ENCODE results near the gene NPAS2.

The NPAS2 gene

GRCh38 chr2:100945930-100946607, 126.1 kb downstream of the NPAS2 start:
- no peak for DNase-seq

- no peak for DNase-seq
These were observed 129.2 kb downstream of the NPAS2 start for GRCh38 chr2:100948942-100949811.

DNA sequence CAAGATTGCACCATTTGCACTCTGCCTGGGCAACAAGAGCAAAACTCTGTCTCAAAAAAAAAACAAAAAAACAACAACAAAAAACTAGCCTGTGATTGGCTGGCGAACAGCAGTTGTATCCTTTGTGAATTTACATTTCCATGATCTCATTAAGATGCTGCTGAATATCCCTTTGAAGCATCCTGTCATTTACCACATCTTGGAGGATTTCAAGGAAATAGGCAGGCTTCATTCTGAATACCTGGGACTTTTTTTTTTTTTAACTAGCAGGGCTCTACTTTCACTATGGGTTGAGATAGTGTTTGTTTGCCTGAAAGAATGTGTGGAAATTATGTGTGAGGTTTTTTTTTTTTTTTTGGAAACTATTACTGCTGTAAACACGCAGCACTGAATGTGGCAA, 132.6 kb downstream of the NPAS2 start:
- no peak for DNase-seq

DNA sequence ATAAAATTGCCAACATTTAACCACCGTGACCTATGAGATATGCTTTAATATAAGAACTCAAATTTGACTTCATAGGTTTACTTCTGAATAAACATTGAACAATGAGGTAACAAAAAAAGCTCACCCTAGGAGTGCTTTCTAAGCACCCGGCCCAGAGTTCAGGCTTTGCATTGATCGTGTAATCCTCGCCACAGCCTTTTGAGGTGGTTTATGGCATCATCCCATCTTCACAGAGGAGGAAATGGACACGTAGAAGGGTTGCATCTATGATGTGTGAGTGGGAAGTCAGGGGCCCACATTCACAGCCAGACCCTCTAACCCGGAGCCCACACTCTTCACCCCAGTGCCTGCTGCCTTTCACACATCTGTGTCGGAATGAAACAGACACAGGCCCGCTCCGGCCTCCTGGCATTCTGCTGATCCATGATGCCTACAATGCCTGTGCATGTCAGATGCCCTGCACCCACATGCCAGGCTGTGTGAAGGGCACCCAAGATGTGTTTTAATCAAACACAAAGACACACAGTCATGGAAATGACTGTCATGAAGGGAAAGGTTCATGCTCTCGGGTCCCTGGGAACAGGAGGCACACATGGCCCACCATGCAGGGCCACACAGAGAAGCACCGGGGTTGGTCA, 133.6 kb downstream of the NPAS2 start:
- no peak for DNase-seq

DNA sequence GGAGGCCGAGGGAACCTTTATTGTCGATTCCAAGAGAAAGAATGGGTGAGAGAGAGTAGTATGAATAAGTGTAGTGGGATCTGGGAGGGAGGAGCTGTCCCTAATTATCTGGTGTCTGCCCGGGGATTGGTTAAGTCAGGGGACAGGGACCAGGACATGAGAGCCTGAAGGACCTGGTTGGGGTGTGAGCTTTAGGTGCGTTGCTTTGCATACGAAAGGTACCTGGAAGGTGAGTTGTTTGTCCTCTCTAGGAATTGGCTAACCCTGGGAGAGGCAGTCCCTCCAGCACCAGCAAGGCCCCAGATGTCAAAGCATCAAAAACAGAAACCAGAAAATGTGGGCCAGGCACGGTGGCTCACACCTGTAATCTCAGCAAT, 134.1 kb downstream of the NPAS2 start:
- no peak for DNase-seq

DNA sequence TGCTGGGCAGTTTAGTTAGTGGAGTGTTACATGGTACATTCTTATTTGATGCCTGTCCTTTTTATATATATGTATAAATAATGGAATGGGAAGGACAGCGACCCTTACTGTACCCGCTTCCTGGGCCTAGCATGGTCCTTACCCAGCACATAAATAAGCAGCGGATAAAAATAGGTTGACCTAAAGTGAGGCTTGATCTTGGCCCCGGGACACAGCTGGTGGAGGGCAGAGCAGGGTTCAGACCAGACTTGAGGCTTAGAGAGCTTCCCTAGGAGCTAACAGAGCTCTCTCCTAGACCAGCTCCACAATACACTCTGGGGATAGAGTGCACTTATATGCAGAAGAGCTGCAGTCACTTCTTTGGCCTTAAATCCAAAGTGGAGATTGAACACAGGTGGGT, 135.3 kb downstream of the NPAS2 start:
- no peak for DNase-seq

DNA sequence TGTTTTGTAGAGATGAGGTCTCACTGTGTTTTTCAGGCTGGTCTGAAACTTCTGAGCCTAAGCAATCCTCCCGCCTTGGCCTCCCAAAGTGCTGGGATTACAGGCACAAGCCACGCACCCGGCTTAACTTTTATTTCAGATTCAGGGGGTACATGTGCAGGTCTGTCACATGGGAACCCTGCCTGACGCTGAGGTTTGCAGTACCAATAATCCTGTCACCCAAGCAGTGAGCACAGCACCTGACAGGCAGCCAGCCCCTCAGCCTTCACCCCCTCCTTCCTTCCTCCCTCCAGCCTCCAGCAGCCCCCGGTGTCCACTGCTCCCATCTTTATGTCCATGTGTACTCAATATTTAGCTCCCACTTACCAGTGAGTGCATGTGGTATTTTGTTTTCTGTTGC, 136.1 kb downstream of the NPAS2 start:
- DNase-seq, result no peak

- no peak for DNase-seq
These were observed 138.2 kb downstream of the NPAS2 start for GRCh38 chr2:100957996-100958653.

GRCh38 chr2:100959225-100959880, 139.4 kb downstream of the NPAS2 start:
- no peak for DNase-seq

DNA sequence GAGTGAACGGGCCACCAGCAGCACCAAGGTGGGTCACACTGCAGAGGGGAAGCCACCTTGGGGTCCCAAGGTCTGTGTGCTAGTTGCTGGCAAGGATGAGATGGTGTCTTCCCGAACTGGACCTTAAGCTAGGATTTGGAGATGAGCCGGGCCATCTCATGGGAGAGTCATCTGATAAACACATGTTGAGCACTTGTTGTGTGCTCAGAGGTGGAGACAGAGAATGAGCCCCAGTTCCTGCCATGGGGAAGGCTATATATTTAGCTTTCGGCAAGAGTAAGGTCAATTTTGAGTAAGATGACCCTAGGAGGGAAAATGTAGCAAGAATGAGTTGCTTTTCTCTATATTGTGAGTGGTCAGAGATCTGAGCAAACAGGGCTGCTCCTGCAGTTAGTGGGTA, 140.7 kb downstream of the NPAS2 start:
- no peak for DNase-seq

DNA sequence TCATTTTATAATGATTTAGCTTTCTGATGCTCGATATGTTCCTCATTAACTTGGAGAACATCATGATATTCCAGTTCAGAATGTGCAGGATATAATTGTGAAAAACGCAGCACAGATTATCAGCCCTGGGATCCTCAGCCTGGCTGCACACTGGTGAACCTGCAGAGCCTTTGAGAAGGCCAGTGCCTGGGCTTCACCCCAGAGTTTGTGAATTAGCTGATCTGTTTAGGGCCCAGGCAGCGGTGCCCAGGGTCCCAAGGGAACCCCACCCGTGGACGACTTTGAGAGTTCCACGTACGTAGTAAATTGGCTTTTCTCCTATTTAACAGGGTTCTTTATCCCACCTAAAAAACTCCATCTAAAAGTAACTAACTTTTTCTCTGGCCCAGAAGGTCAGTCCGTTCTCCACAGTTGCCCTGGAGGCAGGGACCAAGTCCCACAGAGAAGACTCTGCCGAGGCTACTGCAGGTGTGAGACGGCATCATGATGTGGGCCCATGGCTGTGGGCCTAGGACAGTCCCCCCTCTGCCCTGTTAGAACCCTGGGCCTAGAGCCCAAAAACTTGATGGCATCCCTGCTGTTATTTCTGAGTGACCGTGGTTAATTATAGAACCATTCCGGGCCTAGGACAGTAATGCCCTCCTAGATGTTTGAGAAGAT, 142.6 kb downstream of the NPAS2 start:
- DNase-seq, result no peak

- DNase-seq, result no peak
These were observed 143.1 kb downstream of the NPAS2 start for GRCh38 chr2:100963026-100963375.

GRCh38 chr2:100964222-100964621, 144.3 kb downstream of the NPAS2 start:
- DNase-seq, result no peak

DNA sequence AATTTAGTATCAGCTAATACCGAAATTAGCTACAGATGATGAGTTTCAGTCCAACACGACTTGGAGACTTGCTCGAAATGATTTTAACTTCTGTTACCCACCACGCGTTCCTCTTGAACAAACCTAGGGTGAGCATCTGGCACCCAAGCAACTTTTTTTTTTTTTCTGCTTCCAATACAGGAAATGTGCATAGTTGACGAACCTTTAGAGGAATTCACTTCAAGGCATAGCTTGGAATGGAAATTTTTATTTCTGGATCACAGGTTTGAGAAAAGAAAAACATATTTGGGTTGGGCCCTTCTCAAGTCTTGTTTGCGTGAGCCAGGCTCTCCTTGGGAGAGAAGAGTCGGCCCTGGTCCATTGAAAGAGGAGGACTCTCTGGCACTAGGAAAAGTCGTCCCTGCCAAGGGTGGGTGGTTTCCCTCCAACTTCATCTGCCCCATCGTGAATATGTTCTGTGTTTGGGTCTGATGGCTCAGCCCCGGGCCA, 144.8 kb downstream of the NPAS2 start:
- no peak for DNase-seq

DNA sequence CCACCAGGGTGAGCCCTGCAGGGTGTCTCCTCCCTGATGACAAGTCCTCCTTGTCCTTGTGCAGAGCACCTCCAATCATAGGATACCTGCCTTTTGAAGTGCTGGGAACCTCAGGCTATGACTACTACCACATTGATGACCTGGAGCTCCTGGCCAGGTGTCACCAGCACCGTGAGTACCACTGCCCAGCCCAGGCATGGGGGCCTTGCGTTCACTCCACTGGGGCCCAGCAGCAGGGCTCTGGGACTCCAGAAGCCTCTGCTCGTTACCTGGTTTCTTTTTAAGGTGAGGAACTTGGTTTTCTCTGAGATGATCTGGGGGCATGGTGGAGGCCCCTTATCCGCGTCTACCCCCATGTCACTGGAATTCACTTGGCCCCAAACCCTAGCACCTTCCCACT, 145.7 kb downstream of the NPAS2 start:
- DNase-seq, result no peak

GRCh38 chr2:100967716-100968115, 147.8 kb downstream of the NPAS2 start:
- no peak for DNase-seq

GRCh38 chr2:100968146-100969145, 148.5 kb downstream of the NPAS2 start:
- DNase-seq, result no peak

DNA sequence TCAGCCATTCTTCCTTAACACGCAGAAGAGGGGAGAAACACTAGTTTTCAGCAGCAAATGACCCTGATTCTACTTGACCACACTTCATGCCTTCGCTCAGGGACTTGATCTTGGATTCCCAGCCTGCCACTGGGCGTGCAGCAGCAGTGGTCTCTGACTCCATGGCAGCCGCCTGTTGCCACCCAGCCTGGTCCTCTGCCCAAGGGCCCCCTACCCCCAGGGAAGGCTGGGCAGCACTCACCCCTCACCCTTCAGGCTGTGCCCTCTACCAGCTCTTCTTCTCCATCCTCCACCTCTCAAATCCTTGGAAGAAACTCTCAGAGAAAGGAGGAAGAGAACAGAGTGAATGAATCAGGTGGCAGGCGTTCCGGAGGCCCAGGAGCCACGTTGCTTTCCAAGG, 150.1 kb downstream of the NPAS2 start:
- DNase-seq, result no peak

DNA sequence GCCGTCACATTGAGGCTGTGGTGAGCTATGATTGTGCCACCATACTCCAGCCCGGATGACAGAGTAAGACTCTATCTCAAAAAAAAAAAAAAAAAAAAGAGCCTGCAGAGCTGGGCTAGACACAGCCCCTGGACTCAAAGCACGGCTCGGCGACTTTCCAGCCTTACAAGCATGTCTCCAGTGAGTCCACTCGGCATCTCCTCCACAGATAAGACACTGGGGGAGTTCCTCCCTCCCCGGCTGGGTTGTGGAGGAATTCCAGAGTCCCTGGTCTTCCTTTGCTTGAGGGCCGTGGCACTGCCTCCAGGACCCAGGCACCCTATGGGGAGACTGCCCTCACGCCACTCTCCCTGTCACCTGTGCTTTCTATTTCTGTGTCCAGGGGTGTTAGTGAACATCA, 151.3 kb downstream of the NPAS2 start:
- DNase-seq, result no peak

GRCh38 chr2:100972452-100972851, 152.5 kb downstream of the NPAS2 start:
- DNase-seq, result peak in 1 of 3 experiments; percentile 10
